ENCODE results near the gene PSMD4.

DNA sequence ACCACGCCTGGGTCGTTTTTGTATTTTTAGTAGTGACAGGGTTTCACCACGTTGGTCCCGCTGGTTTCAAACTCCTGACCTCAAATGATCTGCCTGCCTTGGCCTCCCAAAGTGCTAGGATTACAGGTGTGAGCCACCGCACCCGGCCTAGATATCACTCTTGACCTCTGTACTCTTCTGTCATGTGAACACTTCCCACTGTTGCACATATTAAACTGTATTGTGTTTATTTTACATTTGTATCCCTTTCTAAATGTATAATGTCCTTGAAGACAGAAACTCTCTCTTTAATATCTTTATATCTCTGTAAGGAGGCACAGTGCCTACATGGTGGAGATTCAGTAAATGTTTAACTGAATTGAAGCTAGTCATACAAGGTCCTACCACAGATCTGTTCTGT is 19.3 kb upstream of the PSMD4 start:
- TF ChIP-seq ZNF8 (CRISPR knock-in tag; IDR thresholded peaks at IDR 0.05) (no peak), ZC3H10 (CRISPR knock-in tag; IDR thresholded peaks at IDR 0.05) (no peak), ARNTL (CRISPR knock-in tag; IDR thresholded peaks at IDR 0.05; ENCODE audit: borderline replicate concordance, low read depth) (no peak), ZNF70 (CRISPR knock-in tag; IDR thresholded peaks at IDR 0.05) (no peak), RARB (CRISPR knock-in tag; IDR thresholded peaks at IDR 0.05) (no peak), ZFP30 (CRISPR knock-in tag; IDR thresholded peaks at IDR 0.05) (no peak), ZFP3 (CRISPR knock-in tag; IDR thresholded peaks at IDR 0.05) (no peak), TOX (CRISPR knock-in tag; IDR thresholded peaks at IDR 0.05; ENCODE audit: borderline replicate concordance) (no peak)
- TF ChIP-seq, protein P1, sequence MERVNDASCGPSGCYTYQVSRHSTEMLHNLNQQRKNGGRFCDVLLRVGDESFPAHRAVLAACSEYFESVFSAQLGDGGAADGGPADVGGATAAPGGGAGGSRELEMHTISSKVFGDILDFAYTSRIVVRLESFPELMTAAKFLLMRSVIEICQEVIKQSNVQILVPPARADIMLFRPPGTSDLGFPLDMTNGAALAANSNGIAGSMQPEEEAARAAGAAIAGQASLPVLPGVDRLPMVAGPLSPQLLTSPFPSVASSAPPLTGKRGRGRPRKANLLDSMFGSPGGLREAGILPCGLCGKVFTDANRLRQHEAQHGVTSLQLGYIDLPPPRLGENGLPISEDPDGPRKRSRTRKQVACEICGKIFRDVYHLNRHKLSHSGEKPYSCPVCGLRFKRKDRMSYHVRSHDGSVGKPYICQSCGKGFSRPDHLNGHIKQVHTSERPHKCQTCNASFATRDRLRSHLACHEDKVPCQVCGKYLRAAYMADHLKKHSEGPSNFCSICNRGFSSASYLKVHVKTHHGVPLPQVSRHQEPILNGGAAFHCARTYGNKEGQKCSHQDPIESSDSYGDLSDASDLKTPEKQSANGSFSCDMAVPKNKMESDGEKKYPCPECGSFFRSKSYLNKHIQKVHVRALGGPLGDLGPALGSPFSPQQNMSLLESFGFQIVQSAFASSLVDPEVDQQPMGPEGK (CRISPR knock-in tag; IDR thresholded peaks at IDR 0.05; ENCODE audit: borderline replicate concordance) = no peak
- TF ChIP-seq, protein P2, sequence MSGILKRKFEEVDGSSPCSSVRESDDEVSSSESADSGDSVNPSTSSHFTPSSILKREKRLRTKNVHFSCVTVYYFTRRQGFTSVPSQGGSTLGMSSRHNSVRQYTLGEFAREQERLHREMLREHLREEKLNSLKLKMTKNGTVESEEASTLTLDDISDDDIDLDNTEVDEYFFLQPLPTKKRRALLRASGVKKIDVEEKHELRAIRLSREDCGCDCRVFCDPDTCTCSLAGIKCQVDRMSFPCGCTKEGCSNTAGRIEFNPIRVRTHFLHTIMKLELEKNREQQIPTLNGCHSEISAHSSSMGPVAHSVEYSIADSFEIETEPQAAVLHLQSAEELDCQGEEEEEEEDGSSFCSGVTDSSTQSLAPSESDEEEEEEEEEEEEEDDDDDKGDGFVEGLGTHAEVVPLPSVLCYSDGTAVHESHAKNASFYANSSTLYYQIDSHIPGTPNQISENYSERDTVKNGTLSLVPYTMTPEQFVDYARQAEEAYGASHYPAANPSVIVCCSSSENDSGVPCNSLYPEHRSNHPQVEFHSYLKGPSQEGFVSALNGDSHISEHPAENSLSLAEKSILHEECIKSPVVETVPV (CRISPR knock-in tag; IDR thresholded peaks at IDR 0.05) = no peak
- TF ChIP-seq, protein P3, sequence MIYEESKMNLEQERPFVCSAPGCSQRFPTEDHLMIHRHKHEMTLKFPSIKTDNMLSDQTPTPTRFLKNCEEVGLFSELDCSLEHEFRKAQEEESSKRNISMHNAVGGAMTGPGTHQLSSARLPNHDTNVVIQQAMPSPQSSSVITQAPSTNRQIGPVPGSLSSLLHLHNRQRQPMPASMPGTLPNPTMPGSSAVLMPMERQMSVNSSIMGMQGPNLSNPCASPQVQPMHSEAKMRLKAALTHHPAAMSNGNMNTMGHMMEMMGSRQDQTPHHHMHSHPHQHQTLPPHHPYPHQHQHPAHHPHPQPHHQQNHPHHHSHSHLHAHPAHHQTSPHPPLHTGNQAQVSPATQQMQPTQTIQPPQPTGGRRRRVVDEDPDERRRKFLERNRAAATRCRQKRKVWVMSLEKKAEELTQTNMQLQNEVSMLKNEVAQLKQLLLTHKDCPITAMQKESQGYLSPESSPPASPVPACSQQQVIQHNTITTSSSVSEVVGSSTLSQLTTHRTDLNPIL (CRISPR knock-in tag; IDR thresholded peaks at IDR 0.05; ENCODE audit: low read depth) = no peak

All from SK-N-SH treated with all-trans-retinoic acid at 6 μM for 48 hours (cell line).